Suppressor macrophage (primary cell): ENCODE data around the gene RHOF.
A peak's percentile ranks its signal among the peaks of the same experiment; 100 is the strongest.
"Not testable (repeated sequence)": the region's sequence is repeated elsewhere in the genome, so short reads cannot be mapped to it uniquely, and the experiment has no call there.

Experiments
- DNase-seq, 4 experiments: peaks; one replicate each; pipeline ENCODE4 v3.0.0-alpha.2; 2020 to 2022

Gene RHOF

GRCh38 chr12:121792607-121793439, 665 bp downstream of the RHOF start:
- DNase-seq = peak; percentile 19 to 59 (median 34)

- DNase-seq = peak in 3 of 4 experiments; percentile 32 to 46 (median 37)
Measured at GRCh38 chr12:121791671-121792551, 1.6 kb downstream of the RHOF start.

GRCh38 chr12:121790785-121791184, 2.7 kb downstream of the RHOF start:
- DNase-seq = not testable (repeated sequence)

GRCh38 chr12:121789800-121790728, 3.4 kb downstream of the RHOF start:
- peak; percentile 91 to 95 (median 94) for DNase-seq

GRCh38 chr12:121789233-121789781, 4.2 kb downstream of the RHOF start:
- peak; percentile 82 to 92 (median 90) for DNase-seq

- DNase-seq = peak; percentile 43 to 77 (median 68)
Measured at GRCh38 chr12:121788176-121788818, 5.2 kb downstream of the RHOF start.

- DNase-seq = no peak
Measured at GRCh38 chr12:121787063-121788025, 6.1 kb downstream of the RHOF start.

GRCh38 chr12:121786440-121786825, 7.1 kb downstream of the RHOF start:
- DNase-seq = peak; percentile 80 to 90 (median 87)

- DNase-seq = peak; percentile 68 to 93 (median 82)
Measured at GRCh38 chr12:121784460-121784859, 9.0 kb downstream of the RHOF start.

GRCh38 chr12:121783766-121784165, 9.7 kb downstream of the RHOF start:
- DNase-seq = no peak

GRCh38 chr12:121781998-121782979, 11.2 kb downstream of the RHOF start:
- DNase-seq = peak; percentile 29 to 53 (median 43)

GRCh38 chr12:121781484-121781997, 11.9 kb downstream of the RHOF start:
- peak in 1 of 4 experiments; percentile 37 for DNase-seq

- DNase-seq = no peak
Measured at GRCh38 chr12:121780429-121780828, 13.1 kb downstream of the RHOF start.

- DNase-seq = no peak
Measured at GRCh38 chr12:121779422-121779895, 14.0 kb downstream of the RHOF start.

GRCh38 chr12:121778567-121779421, 14.7 kb downstream of the RHOF start:
- DNase-seq = no peak

GRCh38 chr12:121776190-121777098, 17.0 kb downstream of the RHOF start:
- DNase-seq = peak; percentile 86 to 95 (median 92)
